Measurements from ENCODE around the gene CAMTA1.

CAMTA1 gene

GRCh38 chr1:6869545-6869944 lies 84.3 kb downstream of the CAMTA1 start:
- Histone ChIP-seq H3K36me3 (ENCODE audit: insufficient read depth, low read depth, low read length) (peaks cover 10% of the 10 kb centered on the region), H3K9me3 (ENCODE audit: insufficient read depth, low read depth, low read length) (no peaks in the 10 kb centered on the region), H3K4me1 (ENCODE audit: insufficient read depth, low read length) (peaks cover 44% of the 10 kb centered on the region), H3K9ac (ENCODE audit: low read depth, low read length) (peak overlapping the region; percentile 3; the same call in 1 of the 2 replicates), H3K27me3 (ENCODE audit: insufficient read depth, low read length) (no peaks in the 10 kb centered on the region), H3K27ac (ENCODE audit: low read length) (no peak overlapping the region), H3K4me3 (ENCODE audit: low read length) (no peak overlapping the region)

GRCh38 chr1:6870086-6870485 lies 84.8 kb downstream of the CAMTA1 start:
- H3K27me3 ChIP-seq (ENCODE audit: insufficient read depth, low read length) = no peaks in the 10 kb centered on the region
- H3K4me3 ChIP-seq (ENCODE audit: low read length) = no peak overlapping the region
- H3K36me3 ChIP-seq (ENCODE audit: insufficient read depth, low read depth, low read length) = peaks cover 15% of the 10 kb centered on the region
- H3K4me1 ChIP-seq (ENCODE audit: insufficient read depth, low read length) = peaks cover 44% of the 10 kb centered on the region
- H3K9me3 ChIP-seq (ENCODE audit: insufficient read depth, low read depth, low read length) = no peaks in the 10 kb centered on the region
- H3K27ac ChIP-seq (ENCODE audit: low read length) = no peak overlapping the region
- H3K9ac ChIP-seq (ENCODE audit: low read depth, low read length) = no peak overlapping the region

GRCh38 chr1:6870571-6870970 lies 85.3 kb downstream of the CAMTA1 start:
- Histone ChIP-seq H3K27me3 (ENCODE audit: insufficient read depth, low read length) (no peaks in the 10 kb centered on the region), H3K27ac (ENCODE audit: low read length) (no peak overlapping the region), H3K9ac (ENCODE audit: low read depth, low read length) (no peak overlapping the region), H3K36me3 (ENCODE audit: insufficient read depth, low read depth, low read length) (peaks cover 15% of the 10 kb centered on the region), H3K4me3 (ENCODE audit: low read length) (no peak overlapping the region), H3K4me1 (ENCODE audit: insufficient read depth, low read length) (peaks cover 40% of the 10 kb centered on the region), H3K9me3 (ENCODE audit: insufficient read depth, low read depth, low read length) (no peaks in the 10 kb centered on the region)

- no peaks in the 10 kb centered on the region for H3K9me3 ChIP-seq (ENCODE audit: insufficient read depth, low read depth, low read length)
- no peak overlapping the region for H3K4me3 ChIP-seq (ENCODE audit: low read length)
- H3K4me1 ChIP-seq (ENCODE audit: insufficient read depth, low read length) = peaks cover 31% of the 10 kb centered on the region
- H3K27me3 ChIP-seq (ENCODE audit: insufficient read depth, low read length) = no peaks in the 10 kb centered on the region
- peaks cover 15% of the 10 kb centered on the region for H3K36me3 ChIP-seq (ENCODE audit: insufficient read depth, low read depth, low read length)
- H3K27ac ChIP-seq (ENCODE audit: low read length) = no peak overlapping the region
- no peak overlapping the region for H3K9ac ChIP-seq (ENCODE audit: low read depth, low read length)
These were observed 86.2 kb downstream of the CAMTA1 start for GRCh38 chr1:6871300-6871972.

GRCh38 chr1:6872573-6873261 lies 87.5 kb downstream of the CAMTA1 start:
- Histone ChIP-seq H3K9ac (ENCODE audit: low read depth, low read length) (no peak overlapping the region), H3K4me3 (ENCODE audit: low read length) (no peak overlapping the region), H3K27ac (ENCODE audit: low read length) (no peak overlapping the region), H3K9me3 (ENCODE audit: insufficient read depth, low read depth, low read length) (no peaks in the 10 kb centered on the region), H3K27me3 (ENCODE audit: insufficient read depth, low read length) (no peaks in the 10 kb centered on the region), H3K36me3 (ENCODE audit: insufficient read depth, low read depth, low read length) (peaks cover 21% of the 10 kb centered on the region), H3K4me1 (ENCODE audit: insufficient read depth, low read length) (peaks cover 20% of the 10 kb centered on the region)

- Histone ChIP-seq H3K4me1 (ENCODE audit: insufficient read depth, low read length) (peaks cover 13% of the 10 kb centered on the region), H3K27me3 (ENCODE audit: insufficient read depth, low read length) (no peaks in the 10 kb centered on the region), H3K27ac (ENCODE audit: low read length) (no peak overlapping the region)
These were observed 88.2 kb downstream of the CAMTA1 start for GRCh38 chr1:6873298-6874015.

GRCh38 chr1:6874298-6874697 lies 89.0 kb downstream of the CAMTA1 start:
- H3K4me1 ChIP-seq (ENCODE audit: insufficient read depth, low read length) = peaks cover 4% of the 10 kb centered on the region
- H3K4me3 ChIP-seq (ENCODE audit: low read length) = no peak overlapping the region
- no peak overlapping the region for H3K9ac ChIP-seq (ENCODE audit: low read depth, low read length)
- no peaks in the 10 kb centered on the region for H3K9me3 ChIP-seq (ENCODE audit: insufficient read depth, low read depth, low read length)
- H3K27me3 ChIP-seq (ENCODE audit: insufficient read depth, low read length) = no peaks in the 10 kb centered on the region
- peaks cover 25% of the 10 kb centered on the region for H3K36me3 ChIP-seq (ENCODE audit: insufficient read depth, low read depth, low read length)
- H3K27ac ChIP-seq (ENCODE audit: low read length) = no peak overlapping the region

More at GRCh38 chr1:6873298-6874015, 88.2 kb downstream of the CAMTA1 start:
- H3K4me3 ChIP-seq (ENCODE audit: low read length) = no peak overlapping the region
- no peaks in the 10 kb centered on the region for H3K9me3 ChIP-seq (ENCODE audit: insufficient read depth, low read depth, low read length)
- H3K9ac ChIP-seq (ENCODE audit: low read depth, low read length) = no peak overlapping the region
- H3K36me3 ChIP-seq (ENCODE audit: insufficient read depth, low read depth, low read length) = peaks cover 25% of the 10 kb centered on the region

GRCh38 chr1:6880951-6881690 lies 95.9 kb downstream of the CAMTA1 start:
- Histone ChIP-seq H3K27me3 (ENCODE audit: insufficient read depth, low read length) (no peaks in the 10 kb centered on the region), H3K4me1 (ENCODE audit: insufficient read depth, low read length) (no peaks in the 10 kb centered on the region), H3K4me3 (ENCODE audit: low read length) (no peak overlapping the region), H3K9me3 (ENCODE audit: insufficient read depth, low read depth, low read length) (no peaks in the 10 kb centered on the region), H3K27ac (ENCODE audit: low read length) (no peak overlapping the region), H3K36me3 (ENCODE audit: insufficient read depth, low read depth, low read length) (peaks cover 10% of the 10 kb centered on the region; the same call in 1 of the 2 replicates), H3K9ac (ENCODE audit: low read depth, low read length) (no peak overlapping the region)

- H3K9ac ChIP-seq (ENCODE audit: low read depth, low read length) = no peak overlapping the region
- H3K36me3 ChIP-seq (ENCODE audit: insufficient read depth, low read depth, low read length) = peaks cover 6% of the 10 kb centered on the region; the same call in 1 of the 2 replicates
- no peaks in the 10 kb centered on the region for H3K4me1 ChIP-seq (ENCODE audit: insufficient read depth, low read length)
- no peak overlapping the region for H3K27ac ChIP-seq (ENCODE audit: low read length)
- no peaks in the 10 kb centered on the region for H3K27me3 ChIP-seq (ENCODE audit: insufficient read depth, low read length)
- H3K9me3 ChIP-seq (ENCODE audit: insufficient read depth, low read depth, low read length) = no peaks in the 10 kb centered on the region
- H3K4me3 ChIP-seq (ENCODE audit: low read length) = no peak overlapping the region
These were observed 97.2 kb downstream of the CAMTA1 start for GRCh38 chr1:6882414-6882813.

- no peaks in the 10 kb centered on the region for H3K36me3 ChIP-seq (ENCODE audit: insufficient read depth, low read depth, low read length)
These were observed 99.4 kb downstream of the CAMTA1 start for GRCh38 chr1:6884652-6885153.

GRCh38 chr1:6885426-6885825 lies 100.2 kb downstream of the CAMTA1 start:
- Histone ChIP-seq H3K27ac (ENCODE audit: low read length) (no peak overlapping the region), H3K9ac (ENCODE audit: low read depth, low read length) (no peak overlapping the region), H3K9me3 (ENCODE audit: insufficient read depth, low read depth, low read length) (no peaks in the 10 kb centered on the region), H3K27me3 (ENCODE audit: insufficient read depth, low read length) (no peaks in the 10 kb centered on the region), H3K36me3 (ENCODE audit: insufficient read depth, low read depth, low read length) (no peaks in the 10 kb centered on the region), H3K4me3 (ENCODE audit: low read length) (no peak overlapping the region), H3K4me1 (ENCODE audit: insufficient read depth, low read length) (no peaks in the 10 kb centered on the region)

More at GRCh38 chr1:6884652-6885153, 99.4 kb downstream of the CAMTA1 start:
- no peak overlapping the region for H3K27ac ChIP-seq (ENCODE audit: low read length)
- H3K4me3 ChIP-seq (ENCODE audit: low read length) = no peak overlapping the region
- no peak overlapping the region for H3K9ac ChIP-seq (ENCODE audit: low read depth, low read length)
- H3K4me1 ChIP-seq (ENCODE audit: insufficient read depth, low read length) = no peaks in the 10 kb centered on the region
- no peaks in the 10 kb centered on the region for H3K27me3 ChIP-seq (ENCODE audit: insufficient read depth, low read length)
- H3K9me3 ChIP-seq (ENCODE audit: insufficient read depth, low read depth, low read length) = no peaks in the 10 kb centered on the region
